ENCODE data around the gene TPRG1.
A peak's percentile ranks its signal among the peaks of the same experiment; 100 is the strongest.

The TPRG1 gene

GRCh38 chr3:189286916-189287315 is 115.1 kb downstream of the TPRG1 start:
- no peak for DNase-seq

GRCh38 chr3:189288348-189289235 is 116.8 kb downstream of the TPRG1 start:
- no peak for DNase-seq

GRCh38 chr3:189289251-189289650 is 117.5 kb downstream of the TPRG1 start:
- DNase-seq = no peak

GRCh38 chr3:189292667-189293484 is 121.1 kb downstream of the TPRG1 start:
- DNase-seq = no peak

- DNase-seq = no peak
Observed at GRCh38 chr3:189294649-189295048, 122.9 kb downstream of the TPRG1 start.

GRCh38 chr3:189295089-189295488 is 123.3 kb downstream of the TPRG1 start:
- DNase-seq = no peak

GRCh38 chr3:189297932-189298331 is 126.2 kb downstream of the TPRG1 start:
- no peak for DNase-seq

- no peak for DNase-seq
Observed at GRCh38 chr3:189298469-189299375, 127.0 kb downstream of the TPRG1 start.

GRCh38 chr3:189300345-189300744 is 128.6 kb downstream of the TPRG1 start:
- DNase-seq = no peak

GRCh38 chr3:189301479-189301878 is 129.7 kb downstream of the TPRG1 start:
- DNase-seq = no peak

GRCh38 chr3:189303584-189303983 is 131.8 kb downstream of the TPRG1 start:
- DNase-seq = no peak

GRCh38 chr3:189304465-189305351 is 132.9 kb downstream of the TPRG1 start:
- DNase-seq = peak; percentile 93

GRCh38 chr3:189305412-189305811 is 133.6 kb downstream of the TPRG1 start:
- no peak for DNase-seq

- no peak for DNase-seq
Observed at GRCh38 chr3:189307963-189308362, 136.2 kb downstream of the TPRG1 start.

GRCh38 chr3:189308608-189309007 is 136.8 kb downstream of the TPRG1 start:
- DNase-seq = no peak

- DNase-seq = no peak
Observed at GRCh38 chr3:189309400-189309975, 137.7 kb downstream of the TPRG1 start.

GRCh38 chr3:189311521-189311920 is 139.8 kb downstream of the TPRG1 start:
- DNase-seq = no peak

- no peak for DNase-seq
Observed at GRCh38 chr3:189312866-189313265, 141.1 kb downstream of the TPRG1 start.

GRCh38 chr3:189316296-189317019 is 144.7 kb downstream of the TPRG1 start:
- no peak for DNase-seq

GRCh38 chr3:189317911-189318310 is 146.1 kb downstream of the TPRG1 start:
- DNase-seq = no peak

- DNase-seq = no peak
Observed at GRCh38 chr3:189320511-189320910, 148.7 kb downstream of the TPRG1 start.
